Colonic mucosa (tissue), 4 donors: ENCODE measurements around the gene ALB. TPM values are rescaled to one million over a fixed set of nuclear protein-coding genes. Genes with fewer than 3 reads are reported as not detected.

Experiments used
- DNase-seq: peaks from one replicate; pipeline ENCODE4 v3.0.0-alpha.2; 2020
- H3K27ac ChIP-seq: fragments of 200-600 bp; one replicate; pipeline ENCODE4 v1.8.0; 2021
- H3K27me3 ChIP-seq: fragments of 200-600 bp; one replicate; pipeline ENCODE4 v1.8.0; 2021
- H3K36me3 ChIP-seq: fragments of 200-600 bp; one replicate; pipeline ENCODE4 v1.8.0; 2021
- H3K4me1 ChIP-seq: fragments of 200-600 bp; one replicate; pipeline ENCODE4 v1.8.0; 2021; ENCODE audit warnings: mild to moderate bottlenecking
- H3K4me3 ChIP-seq: fragments of 200-600 bp; one replicate; pipeline ENCODE4 v1.8.0; 2021
- H3K9ac ChIP-seq, 2 donors: one replicate each; pipeline ENCODE4 v1.7.0; 2013; ENCODE audit warnings: control low read depth in 2 of 2, low read depth in 2 of 2, low read length in 2 of 2
- H3K9me3 ChIP-seq: fragments of 200-600 bp; one replicate; pipeline ENCODE4 v1.8.0; 2021
- intact Hi-C: fragments of 100-400 bp; cut with DNase I; formaldehyde crosslinking; loops from one replicate; pipeline ENCODE4 v1.14.1; 2022
- total RNA-seq, 2 donors: library from RNA; stranded (reverse); fragmentation: NEBNext Ultra II Directional in 1 of 2; extraction: Animal tissue kit (Norgen Biotek cat#: 25700) in 1 of 2; gene quantifications; one replicate each; pipeline ENCODE4 v1.2.1, GENCODE V29; 2021
- TF ChIP-seq, protein P1 (sequence below): fragments of 200-600 bp; IDR thresholded peaks from one replicate; pipeline ENCODE4 v1.8.0; 2022; ENCODE audit warnings: antibody characterized with exemption, mild to moderate bottlenecking
- donor health status: healthy.
- donor health status: DM: no; HTN: no; CAD: no.
- donor health status: DM: no; HTN: no; CAD: no.

The ALB gene
- total RNA-seq, 2 donors from 2014 or later: 3.2 to 65.4 TPM

DNA sequence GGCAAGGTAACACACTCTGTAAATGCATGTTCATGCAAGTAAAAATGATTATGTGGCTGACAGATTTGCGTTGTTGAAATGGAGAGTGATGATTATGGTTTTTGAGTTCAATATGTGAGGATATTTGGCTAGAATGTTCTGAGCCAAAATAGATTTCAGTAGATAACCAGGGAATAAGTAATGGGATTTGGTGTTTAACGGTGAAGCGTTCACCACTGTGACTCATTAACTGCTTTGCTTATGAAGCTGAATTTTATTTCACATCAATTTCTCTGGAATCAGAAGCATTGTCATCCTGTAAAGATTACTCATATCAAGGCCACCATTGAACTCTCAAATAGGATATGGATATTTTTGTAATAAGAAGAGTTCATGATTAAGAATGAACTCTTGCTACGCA lies 43.6 kb downstream of the ALB start:
- intact Hi-C loops: loop anchor here (5.0 kb wide), 1 partner anchor 105 kb away; no protein-coding TSS in a partner anchor
- H3K4me1 ChIP-seq: no peaks in the 10 kb centered on the region
- no peak overlapping the region for H3K4me3 ChIP-seq
- no peak for DNase-seq
- no peaks in the 10 kb centered on the region for H3K36me3 ChIP-seq
- TF ChIP-seq, protein P1, sequence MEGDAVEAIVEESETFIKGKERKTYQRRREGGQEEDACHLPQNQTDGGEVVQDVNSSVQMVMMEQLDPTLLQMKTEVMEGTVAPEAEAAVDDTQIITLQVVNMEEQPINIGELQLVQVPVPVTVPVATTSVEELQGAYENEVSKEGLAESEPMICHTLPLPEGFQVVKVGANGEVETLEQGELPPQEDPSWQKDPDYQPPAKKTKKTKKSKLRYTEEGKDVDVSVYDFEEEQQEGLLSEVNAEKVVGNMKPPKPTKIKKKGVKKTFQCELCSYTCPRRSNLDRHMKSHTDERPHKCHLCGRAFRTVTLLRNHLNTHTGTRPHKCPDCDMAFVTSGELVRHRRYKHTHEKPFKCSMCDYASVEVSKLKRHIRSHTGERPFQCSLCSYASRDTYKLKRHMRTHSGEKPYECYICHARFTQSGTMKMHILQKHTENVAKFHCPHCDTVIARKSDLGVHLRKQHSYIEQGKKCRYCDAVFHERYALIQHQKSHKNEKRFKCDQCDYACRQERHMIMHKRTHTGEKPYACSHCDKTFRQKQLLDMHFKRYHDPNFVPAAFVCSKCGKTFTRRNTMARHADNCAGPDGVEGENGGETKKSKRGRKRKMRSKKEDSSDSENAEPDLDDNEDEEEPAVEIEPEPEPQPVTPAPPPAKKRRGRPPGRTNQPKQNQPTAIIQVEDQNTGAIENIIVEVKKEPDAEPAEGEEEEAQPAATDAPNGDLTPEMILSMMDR: no peak
- H3K9me3 ChIP-seq: no peaks in the 10 kb centered on the region
- H3K27ac ChIP-seq: no peak overlapping the region
- no peak overlapping the region for H3K9ac ChIP-seq
- H3K27me3 ChIP-seq: no peaks in the 10 kb centered on the region

DNA sequence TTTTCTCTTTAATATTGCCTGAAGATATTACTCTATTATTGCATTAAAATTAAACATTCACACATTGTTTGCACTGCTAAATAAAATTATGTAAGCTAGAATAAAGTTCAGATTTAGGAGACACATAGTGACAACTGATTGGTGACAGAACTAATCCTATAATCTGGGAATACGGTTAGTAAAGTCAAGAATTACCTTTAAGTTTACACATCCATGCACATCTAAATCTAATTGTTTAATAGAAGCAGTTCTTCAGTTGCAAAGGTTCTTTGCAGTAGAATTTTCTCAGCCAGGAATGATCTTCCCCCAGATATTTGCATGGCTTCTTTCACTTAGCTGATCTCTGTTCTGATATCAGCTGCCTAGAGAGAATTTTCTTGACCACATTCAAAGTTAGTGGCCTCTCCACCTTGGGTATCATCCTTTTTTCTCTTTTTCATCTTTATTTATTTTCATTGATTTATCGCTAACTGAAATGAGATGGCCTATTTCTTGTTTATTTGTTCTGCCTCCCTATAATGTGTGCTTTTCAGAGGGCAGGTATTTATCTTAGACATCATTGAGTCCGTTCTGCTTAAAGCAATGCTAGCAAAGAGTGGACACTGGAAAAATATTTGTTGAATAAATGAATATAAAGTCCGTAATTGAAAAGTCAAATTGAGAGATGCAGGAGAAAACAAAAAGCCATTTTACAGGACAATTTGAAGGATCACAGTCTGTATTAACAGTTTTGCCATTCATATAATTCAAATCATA lies 44.5 kb downstream of the ALB start:
- Histone ChIP-seq H3K9me3 (no peaks in the 10 kb centered on the region), H3K27ac (no peak overlapping the region), H3K4me1 (no peaks in the 10 kb centered on the region), H3K9ac (no peak overlapping the region), H3K27me3 (no peaks in the 10 kb centered on the region), H3K36me3 (no peaks in the 10 kb centered on the region), H3K4me3 (no peak overlapping the region)
- intact Hi-C loops: loop anchor here (5.0 kb wide), 1 partner anchor 106 kb away; no protein-coding TSS in a partner anchor
- TF ChIP-seq, protein P1: no peak
- DNase-seq: no peak

- TF ChIP-seq, protein P1: no peak
- no peaks in the 10 kb centered on the region for H3K27me3 ChIP-seq
- intact Hi-C loops: no loop called here
- no peaks in the 10 kb centered on the region for H3K9me3 ChIP-seq
- H3K9ac ChIP-seq: no peak overlapping the region
- H3K36me3 ChIP-seq: no peaks in the 10 kb centered on the region
- no peak overlapping the region for H3K4me3 ChIP-seq
- H3K4me1 ChIP-seq: no peaks in the 10 kb centered on the region
- no peak overlapping the region for H3K27ac ChIP-seq
- DNase-seq: no peak
Observed at GRCh38 chr4:73450398-73451004, 46.4 kb downstream of the ALB start.

DNA sequence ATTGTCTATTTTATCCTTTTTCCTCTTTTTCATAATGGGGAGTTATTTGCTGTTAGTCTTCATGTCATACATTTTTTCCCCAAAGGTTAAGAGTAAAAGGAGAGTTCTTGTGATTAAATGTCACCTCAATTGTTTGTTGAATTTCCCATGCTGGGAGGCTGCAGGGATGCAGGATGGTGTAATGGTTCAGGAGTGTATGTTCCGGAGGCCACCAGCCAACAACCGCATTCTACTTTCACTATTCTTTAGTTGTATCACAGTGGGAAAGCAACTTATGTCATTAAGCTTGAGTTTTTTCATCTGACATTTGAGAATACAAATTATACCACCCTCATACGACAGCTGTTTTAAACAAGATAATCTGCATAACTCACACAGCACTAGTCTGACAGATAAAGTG lies 47.3 kb downstream of the ALB start:
- Histone ChIP-seq H3K4me3 (no peak overlapping the region), H3K27ac (no peak overlapping the region), H3K9ac (no peak overlapping the region), H3K4me1 (no peaks in the 10 kb centered on the region), H3K9me3 (no peaks in the 10 kb centered on the region), H3K27me3 (no peaks in the 10 kb centered on the region), H3K36me3 (no peaks in the 10 kb centered on the region)
- intact Hi-C loops: no loop called here
- no peak for DNase-seq
- TF ChIP-seq, protein P1: no peak

DNA sequence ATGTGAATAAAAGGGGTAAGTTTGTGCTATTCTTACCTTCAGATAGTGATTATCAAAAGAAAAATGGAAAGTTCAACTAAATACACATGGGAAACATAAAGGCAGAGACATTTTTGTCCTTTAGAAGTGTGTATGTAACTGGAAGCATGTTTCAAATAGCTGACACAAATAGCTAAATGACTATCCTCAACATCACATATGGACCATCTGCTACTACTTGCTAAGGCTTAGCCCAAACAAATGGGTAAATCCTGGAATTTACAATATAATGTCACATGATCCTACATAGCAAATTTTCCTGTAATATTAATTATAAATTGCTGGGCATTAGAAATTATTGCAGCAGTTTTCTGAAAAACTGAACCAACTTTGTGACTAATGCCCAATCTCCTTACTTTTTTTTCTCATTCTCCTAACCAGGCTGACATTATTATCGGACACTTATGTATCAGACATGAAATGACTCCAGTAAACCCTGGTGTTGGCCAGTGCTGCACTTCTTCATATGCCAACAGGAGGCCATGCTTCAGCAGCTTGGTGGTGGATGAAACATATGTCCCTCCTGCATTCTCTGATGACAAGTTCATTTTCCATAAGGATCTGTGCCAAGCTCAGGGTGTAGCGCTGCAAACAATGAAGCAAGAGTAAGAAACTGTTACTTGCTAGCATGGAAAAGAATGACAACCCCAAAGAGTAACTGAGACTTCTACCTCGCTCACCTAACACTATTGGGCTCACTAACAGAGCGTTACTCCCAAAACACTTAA lies 48.1 kb downstream of the ALB start:
- Histone ChIP-seq H3K9me3 (no peaks in the 10 kb centered on the region), H3K4me1 (no peaks in the 10 kb centered on the region), H3K36me3 (no peaks in the 10 kb centered on the region), H3K9ac (no peak overlapping the region), H3K4me3 (no peak overlapping the region), H3K27ac (no peak overlapping the region), H3K27me3 (no peaks in the 10 kb centered on the region)
- TF ChIP-seq, protein P1: no peak
- intact Hi-C loops: no loop called here
- DNase-seq: no peak
